Activated CD8-positive, alpha-beta T cell treated with anti-CD3 and anti-CD28 coated beads, Interleukin-2, amount 10 ng/mL, durations not matched to agents 7 days and 5 days (primary cell): ENCODE measurements around the gene HLA-DRB1. TPM values are rescaled to one million over a fixed set of nuclear protein-coding genes. Genes with fewer than 3 reads are reported as not detected.
A peak's percentile ranks its signal among the peaks of the same experiment; 100 is the strongest.
"Not testable (repeated sequence)": the region's sequence is repeated elsewhere in the genome, so short reads cannot be mapped to it uniquely, and the experiment has no call there.

Experiments
- ATAC-seq: fragments of 150-1000 bp; cut with Tn5 transposase; one replicate; pipeline ENCODE4 v1.10.0; 2021; ENCODE audit warnings: moderate library complexity
- CTCF ChIA-PET: fragments of 350-600 bp; sonication (Branson Sonifier 250); formaldehyde crosslinking; loops from one replicate; lab custom pipeline; 2021; ENCODE audit warnings: antibody characterized with exemption; lab: Charles Lee
- POLR2A ChIA-PET: fragments of 350-600 bp; sonication (Branson Sonifier 250); formaldehyde crosslinking; loops from one replicate; lab custom pipeline; 2021; ENCODE audit warnings: antibody characterized with exemption; lab: Charles Lee
- DNase-seq: peaks from one replicate; pipeline ENCODE4 v3.0.0-alpha.2; 2020
- H3K27ac Mint-ChIP-seq: one replicate; pipeline ENCODE4 v1.8.0; 2021; ENCODE audit warnings: mild to moderate bottlenecking, mixed read lengths
- H3K27me3 Mint-ChIP-seq: one replicate; pipeline ENCODE4 v1.8.0; 2021; ENCODE audit warnings: low read depth, mixed read lengths
- H3K36me3 Mint-ChIP-seq: one replicate; pipeline ENCODE4 v1.8.0; 2021; ENCODE audit warnings: low read depth, mixed read lengths
- H3K4me1 Mint-ChIP-seq: one replicate; pipeline ENCODE4 v1.8.0; 2021; ENCODE audit warnings: low read depth, mixed read lengths
- H3K4me3 Mint-ChIP-seq: one replicate; pipeline ENCODE4 v1.8.0; 2021; ENCODE audit warnings: mild to moderate bottlenecking, mixed read lengths
- H3K9me3 Mint-ChIP-seq: one replicate; pipeline ENCODE4 v1.8.0; 2022; ENCODE audit warnings: mixed read lengths; ENCODE audit not compliant: insufficient read depth
- total RNA-seq, 2 experiments: library from RNA; stranded (reverse); gene quantifications; one replicate each; pipeline ENCODE4 v1.2.3, GENCODE V29; 2021

HLA-DRB1 gene
- total RNA-seq, 2 experiments from 2014 or later: 46.0 to 50.7 TPM

- ChIA-PET POLR2A (no interaction called here), CTCF (interaction anchor here (1.0 kb wide), 1 partner anchor 110 kb away, joined by 3 read pairs; no protein-coding TSS in a partner anchor)
- ATAC-seq (no peak), DNase-seq (no peak)
- no peaks in the 10 kb centered on the region for H3K9me3 Mint-ChIP-seq
- no peak overlapping the region for H3K4me3 Mint-ChIP-seq
- peaks cover 40% of the 10 kb centered on the region for H3K4me1 Mint-ChIP-seq
- peaks cover 30% of the 10 kb centered on the region for H3K36me3 Mint-ChIP-seq
- H3K27ac Mint-ChIP-seq: no peak overlapping the region
- peaks cover 14% of the 10 kb centered on the region for H3K27me3 Mint-ChIP-seq
Measured at GRCh38 chr6:32581315-32582095, 8.1 kb downstream of the HLA-DRB1 start.

- ATAC-seq (no peak), DNase-seq (no peak)
- ChIA-PET POLR2A (interaction anchor here (0.6 kb wide), 1 partner anchor 128 kb away, joined by 3 read pairs; no protein-coding TSS in a partner anchor), CTCF (interaction anchor here (1.0 kb wide), 1 partner anchor 111 kb away, joined by 3 read pairs; no protein-coding TSS in a partner anchor)
- Mint-ChIP-seq H3K4me1 (peaks cover 40% of the 10 kb centered on the region), H3K27me3 (peaks cover 8% of the 10 kb centered on the region), H3K9me3 (no peaks in the 10 kb centered on the region), H3K4me3 (no peak overlapping the region), H3K27ac (no peak overlapping the region), H3K36me3 (peaks cover 30% of the 10 kb centered on the region)
Measured at GRCh38 chr6:32580593-32580992, 9.1 kb downstream of the HLA-DRB1 start.

GRCh38 chr6:32578962-32579361 lies 10.7 kb downstream of the HLA-DRB1 start:
- peak overlapping the region; percentile 51 for H3K27ac Mint-ChIP-seq
- peak overlapping the region; percentile 23 for H3K4me3 Mint-ChIP-seq
- peaks cover 32% of the 10 kb centered on the region for H3K4me1 Mint-ChIP-seq
- DNase-seq: no peak
- no peak for ATAC-seq
- POLR2A ChIA-PET: no interaction called here
- H3K36me3 Mint-ChIP-seq: peaks cover 30% of the 10 kb centered on the region
- peaks cover 10% of the 10 kb centered on the region for H3K27me3 Mint-ChIP-seq
- H3K9me3 Mint-ChIP-seq: no peaks in the 10 kb centered on the region
- CTCF ChIA-PET: no interaction called here

GRCh38 chr6:32577493-32577892 lies 12.2 kb downstream of the HLA-DRB1 start:
- ATAC-seq, H3K27ac Mint-ChIP-seq, CTCF ChIA-PET, DNase-seq, H3K9me3 Mint-ChIP-seq, POLR2A ChIA-PET, H3K4me3 Mint-ChIP-seq: not testable (repeated sequence)
- peaks cover 13% of the 10 kb centered on the region for H3K27me3 Mint-ChIP-seq
- H3K4me1 Mint-ChIP-seq: peaks cover 26% of the 10 kb centered on the region
- peaks cover 25% of the 10 kb centered on the region for H3K36me3 Mint-ChIP-seq

GRCh38 chr6:32576250-32576649 lies 13.4 kb downstream of the HLA-DRB1 start:
- no peak for ATAC-seq
- H3K36me3 Mint-ChIP-seq: peaks cover 21% of the 10 kb centered on the region
- no peaks in the 10 kb centered on the region for H3K9me3 Mint-ChIP-seq
- no peak overlapping the region for H3K27ac Mint-ChIP-seq
- peaks cover 16% of the 10 kb centered on the region for H3K27me3 Mint-ChIP-seq
- no peak overlapping the region for H3K4me3 Mint-ChIP-seq
- ChIA-PET POLR2A (no interaction called here), CTCF (no interaction called here)
- H3K4me1 Mint-ChIP-seq: peaks cover 24% of the 10 kb centered on the region
- DNase-seq: no peak

GRCh38 chr6:32570363-32570905 lies 19.2 kb downstream of the HLA-DRB1 start:
- peaks cover 34% of the 10 kb centered on the region for H3K27me3 Mint-ChIP-seq
- ATAC-seq (no peak), DNase-seq (no peak)
- ChIA-PET POLR2A (interaction anchor here (0.6 kb wide), 1 partner anchor 483 kb away, joined by 3 read pairs; no protein-coding TSS in a partner anchor), CTCF (interaction anchor here (0.8 kb wide), 1 partner anchor 122 kb away, joined by 3 read pairs; no protein-coding TSS in a partner anchor)
- no peaks in the 10 kb centered on the region for H3K9me3 Mint-ChIP-seq
- peaks cover 15% of the 10 kb centered on the region for H3K4me1 Mint-ChIP-seq
- no peak overlapping the region for H3K4me3 Mint-ChIP-seq
- H3K27ac Mint-ChIP-seq: peak overlapping the region; percentile 43
- no peaks in the 10 kb centered on the region for H3K36me3 Mint-ChIP-seq

GRCh38 chr6:32568561-32568960 lies 21.1 kb downstream of the HLA-DRB1 start:
- Mint-ChIP-seq H3K27me3 (peaks cover 31% of the 10 kb centered on the region), H3K36me3 (no peaks in the 10 kb centered on the region), H3K9me3 (no peaks in the 10 kb centered on the region), H3K4me1 (peaks cover 15% of the 10 kb centered on the region), H3K27ac (peak overlapping the region; percentile 50), H3K4me3 (no peak overlapping the region)
- ATAC-seq (no peak), DNase-seq (peak; percentile 22)
- POLR2A ChIA-PET: no interaction called here
- CTCF ChIA-PET: no interaction called here

- Mint-ChIP-seq H3K27ac (no peak overlapping the region), H3K27me3 (peaks cover 38% of the 10 kb centered on the region), H3K9me3 (no peaks in the 10 kb centered on the region), H3K4me1 (peaks cover 15% of the 10 kb centered on the region), H3K36me3 (no peaks in the 10 kb centered on the region), H3K4me3 (no peak overlapping the region)
- DNase-seq (no peak), ATAC-seq (no peak)
- POLR2A ChIA-PET: no interaction called here
- CTCF ChIA-PET: no interaction called here
Measured at GRCh38 chr6:32566957-32567356, 22.7 kb downstream of the HLA-DRB1 start.

- H3K4me3 Mint-ChIP-seq: no peak overlapping the region
- no peaks in the 10 kb centered on the region for H3K9me3 Mint-ChIP-seq
- no peaks in the 10 kb centered on the region for H3K36me3 Mint-ChIP-seq
- ChIA-PET POLR2A (no interaction called here), CTCF (no interaction called here)
- peaks cover 12% of the 10 kb centered on the region for H3K4me1 Mint-ChIP-seq
- H3K27me3 Mint-ChIP-seq: peaks cover 32% of the 10 kb centered on the region
- H3K27ac Mint-ChIP-seq: no peak overlapping the region
- no peak for DNase-seq
- no peak for ATAC-seq
Measured at GRCh38 chr6:32565511-32565910, 24.1 kb downstream of the HLA-DRB1 start.

GRCh38 chr6:32562940-32563339 lies 26.7 kb downstream of the HLA-DRB1 start:
- no peak for DNase-seq
- H3K36me3 Mint-ChIP-seq: no peaks in the 10 kb centered on the region
- POLR2A ChIA-PET: no interaction called here
- H3K4me1 Mint-ChIP-seq: peaks cover under 1% of the 10 kb centered on the region
- no peaks in the 10 kb centered on the region for H3K9me3 Mint-ChIP-seq
- CTCF ChIA-PET: no interaction called here
- H3K27ac Mint-ChIP-seq: no peak overlapping the region
- ATAC-seq: no peak
- H3K4me3 Mint-ChIP-seq: no peak overlapping the region
- peaks cover 32% of the 10 kb centered on the region for H3K27me3 Mint-ChIP-seq

- DNase-seq (no peak), ATAC-seq (no peak)
- Mint-ChIP-seq H3K4me3 (no peak overlapping the region), H3K36me3 (no peaks in the 10 kb centered on the region), H3K4me1 (no peaks in the 10 kb centered on the region), H3K27ac (no peak overlapping the region), H3K9me3 (no peaks in the 10 kb centered on the region), H3K27me3 (peaks cover 31% of the 10 kb centered on the region)
- CTCF ChIA-PET: no interaction called here
- POLR2A ChIA-PET: no interaction called here
Measured at GRCh38 chr6:32559747-32560146, 29.9 kb downstream of the HLA-DRB1 start.

GRCh38 chr6:32558426-32559057 lies 31.1 kb downstream of the HLA-DRB1 start:
- Mint-ChIP-seq H3K27ac (no peak overlapping the region), H3K27me3 (peaks cover 27% of the 10 kb centered on the region)
- ATAC-seq: no peak

More at GRCh38 chr6:32558426-32559057, 31.1 kb downstream of the HLA-DRB1 start:
- no peaks in the 10 kb centered on the region for H3K4me1 Mint-ChIP-seq
- no peak overlapping the region for H3K4me3 Mint-ChIP-seq
- ChIA-PET CTCF (no interaction called here), POLR2A (no interaction called here)
- H3K36me3 Mint-ChIP-seq: no peaks in the 10 kb centered on the region
- DNase-seq: no peak
- no peaks in the 10 kb centered on the region for H3K9me3 Mint-ChIP-seq
